Measurements from ENCODE around the gene BCR.

- TF ChIP-seq, protein P1, sequence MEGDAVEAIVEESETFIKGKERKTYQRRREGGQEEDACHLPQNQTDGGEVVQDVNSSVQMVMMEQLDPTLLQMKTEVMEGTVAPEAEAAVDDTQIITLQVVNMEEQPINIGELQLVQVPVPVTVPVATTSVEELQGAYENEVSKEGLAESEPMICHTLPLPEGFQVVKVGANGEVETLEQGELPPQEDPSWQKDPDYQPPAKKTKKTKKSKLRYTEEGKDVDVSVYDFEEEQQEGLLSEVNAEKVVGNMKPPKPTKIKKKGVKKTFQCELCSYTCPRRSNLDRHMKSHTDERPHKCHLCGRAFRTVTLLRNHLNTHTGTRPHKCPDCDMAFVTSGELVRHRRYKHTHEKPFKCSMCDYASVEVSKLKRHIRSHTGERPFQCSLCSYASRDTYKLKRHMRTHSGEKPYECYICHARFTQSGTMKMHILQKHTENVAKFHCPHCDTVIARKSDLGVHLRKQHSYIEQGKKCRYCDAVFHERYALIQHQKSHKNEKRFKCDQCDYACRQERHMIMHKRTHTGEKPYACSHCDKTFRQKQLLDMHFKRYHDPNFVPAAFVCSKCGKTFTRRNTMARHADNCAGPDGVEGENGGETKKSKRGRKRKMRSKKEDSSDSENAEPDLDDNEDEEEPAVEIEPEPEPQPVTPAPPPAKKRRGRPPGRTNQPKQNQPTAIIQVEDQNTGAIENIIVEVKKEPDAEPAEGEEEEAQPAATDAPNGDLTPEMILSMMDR (conservative IDR thresholded peaks at IDR 0.05; ENCODE audit: low read length), result no peak
- no peak for TF ChIP-seq EZH2phosphoT487 (IDR thresholded peaks at IDR 0.05; ENCODE audit: borderline replicate concordance, low read depth, low read length)
Measured at GRCh38 chr22:23353696-23354095, 173.4 kb downstream of the BCR start.
